Neural cell (in vitro differentiated cells): Measurements from ENCODE around the gene FMNL1. TPM values are rescaled to one million over a fixed set of nuclear protein-coding genes. Genes with fewer than 3 reads are reported as not detected.

Source experiments
- H2AFZ ChIP-seq: fragments of 200-600, 300-800 bp; sonication (generic), shearing (Covaris generic); 2 replicates; pipeline ENCODE4 v1.6.0; 2014; ENCODE audit warnings: low read depth, mild to moderate bottlenecking, antibody characterized with exemption, low read length, moderate library complexity
- H3F3A ChIP-seq: fragments of 200-600 bp; shearing (Covaris generic); 2 replicates; pipeline ENCODE4 v1.6.1; 2016; ENCODE audit warnings: mild to moderate bottlenecking, moderate library complexity, mixed read lengths, antibody characterized with exemption, low read length; ENCODE audit not compliant: insufficient read depth, poor library complexity, severe bottlenecking
- H3K27ac ChIP-seq: fragments of 200-600, 300-800 bp; sonication (generic), shearing (Covaris generic); 2 replicates; pipeline ENCODE4 v1.5.1; 2014; ENCODE audit warnings: mild to moderate bottlenecking, low read length, moderate library complexity
- H3K27me3 ChIP-seq: fragments of 300-800, 200-600 bp; sonication (generic), shearing (Covaris generic); 2 replicates; pipeline ENCODE4 v1.6.0; 2014; ENCODE audit warnings: mild to moderate bottlenecking, low read depth, low read length, moderate library complexity; ENCODE audit not compliant: insufficient read depth
- H3K36me3 ChIP-seq: fragments of 300-800, 200-600 bp; sonication (generic), shearing (Covaris generic); 2 replicates; pipeline ENCODE4 v1.5.1; 2014; ENCODE audit warnings: mild to moderate bottlenecking, antibody characterized with exemption, low read length, moderate library complexity; ENCODE audit not compliant: insufficient read depth
- H3K4me2 ChIP-seq: fragments of 300-800, 200-600 bp; sonication (generic), shearing (Covaris generic); 2 replicates; pipeline ENCODE4 v1.6.0; 2014; ENCODE audit warnings: mild to moderate bottlenecking, low read length
- H3K4me3 ChIP-seq: fragments of 300-800, 200-600 bp; sonication (generic), shearing (Covaris generic); 2 replicates; pipeline ENCODE4 v1.5.1; 2014; ENCODE audit warnings: mild to moderate bottlenecking, low read length, moderate library complexity
- H3K79me2 ChIP-seq: fragments of 200-600 bp; shearing (Covaris generic); replicated peaks from 2 replicates; pipeline ENCODE4 v1.6.0; 2014; ENCODE audit warnings: mild to moderate bottlenecking, low read length, moderate library complexity; ENCODE audit not compliant: insufficient read depth
- H3K9ac ChIP-seq: fragments of 300-800, 200-600 bp; sonication (generic), shearing (Covaris generic); 2 replicates; pipeline ENCODE4 v1.6.1; 2016; ENCODE audit warnings: mild to moderate bottlenecking, low read length, mixed read lengths
- H3K9me2 ChIP-seq: fragments of 200-600 bp; shearing (Covaris generic); 2 replicates; pipeline ENCODE4 v1.6.1; 2016; ENCODE audit warnings: mild to moderate bottlenecking, low read length, mixed read lengths; ENCODE audit not compliant: insufficient read depth
- H3K9me3 ChIP-seq: fragments of 200-600, 300-800 bp; sonication (generic), shearing (Covaris generic); 2 replicates; pipeline ENCODE4 v1.6.1; 2016; ENCODE audit warnings: mild to moderate bottlenecking, mixed run types, low read length, moderate library complexity, mixed read lengths
- H4K20me1 ChIP-seq: fragments of 200-600 bp; shearing (Covaris generic); 2 replicates; pipeline ENCODE4 v1.6.1; 2016; ENCODE audit warnings: mild to moderate bottlenecking, mixed run types; ENCODE audit not compliant: insufficient read depth
- EP300 ChIP-seq: fragments of 450-650 bp; conservative IDR thresholded peaks from 2 replicates; pipeline ENCODE4 v1.6.1; 2014; ENCODE audit warnings: antibody characterized with exemption, mild to moderate bottlenecking, moderate library complexity; ENCODE audit not compliant: poor library complexity, severe bottlenecking
- EZH2 ChIP-seq: fragments of 200-600, 300-800 bp; shearing (Covaris generic), sonication (generic); IDR thresholded peaks from 2 replicates; pipeline ENCODE4 v1.6.1; 2014; ENCODE audit warnings: antibody characterized with exemption, low read length, borderline replicate concordance, mild to moderate bottlenecking; ENCODE audit not compliant: insufficient read depth, poor library complexity, severe bottlenecking
- MXI1 ChIP-seq: fragments of 450-650 bp; conservative IDR thresholded peaks from 2 replicates; pipeline ENCODE4 v1.6.1; 2014; ENCODE audit warnings: antibody characterized with exemption, mild to moderate bottlenecking; ENCODE audit not compliant: poor library complexity, severe bottlenecking
- POLR2AphosphoS5 ChIP-seq: IDR thresholded peaks from 2 replicates; pipeline ENCODE4 v1.6.1; 2012
- RAD21 ChIP-seq: fragments of 450-650 bp; conservative IDR thresholded peaks from 2 replicates; pipeline ENCODE4 v1.6.1; 2014; ENCODE audit warnings: antibody characterized with exemption, mild to moderate bottlenecking, moderate library complexity
- SMC3 ChIP-seq: fragments of 450-650 bp; conservative IDR thresholded peaks from 2 replicates; pipeline ENCODE4 v1.6.1; 2014; ENCODE audit warnings: antibody characterized with exemption, mild to moderate bottlenecking, moderate library complexity; ENCODE audit not compliant: poor library complexity
- TAF1 ChIP-seq: IDR thresholded peaks from 2 replicates; pipeline ENCODE4 v1.6.1; 2012; ENCODE audit warnings: low read depth
- polyA plus RNA-seq: library from polyadenylated mRNA; depleted of rRNA; stranded (reverse); fragments of >200 nt; gene quantifications from 2 replicates; pipeline ENCODE4 v1.2.3, GENCODE V29; 2014
- TF ChIP-seq, protein P1 (sequence below): fragments of 450-650 bp; IDR thresholded peaks from 2 replicates; pipeline ENCODE4 v1.5.1; 2014; ENCODE audit warnings: antibody characterized with exemption, mild to moderate bottlenecking, moderate library complexity; ENCODE audit not compliant: poor library complexity, severe bottlenecking
- TF ChIP-seq, protein P2 (sequence below): IDR thresholded peaks from 2 replicates; pipeline ENCODE4 v1.6.1; 2012; ENCODE audit warnings: borderline replicate concordance

FMNL1 gene
- polyA plus RNA-seq, 1 donor from 2014 or later: 5.6 TPM

DNA sequence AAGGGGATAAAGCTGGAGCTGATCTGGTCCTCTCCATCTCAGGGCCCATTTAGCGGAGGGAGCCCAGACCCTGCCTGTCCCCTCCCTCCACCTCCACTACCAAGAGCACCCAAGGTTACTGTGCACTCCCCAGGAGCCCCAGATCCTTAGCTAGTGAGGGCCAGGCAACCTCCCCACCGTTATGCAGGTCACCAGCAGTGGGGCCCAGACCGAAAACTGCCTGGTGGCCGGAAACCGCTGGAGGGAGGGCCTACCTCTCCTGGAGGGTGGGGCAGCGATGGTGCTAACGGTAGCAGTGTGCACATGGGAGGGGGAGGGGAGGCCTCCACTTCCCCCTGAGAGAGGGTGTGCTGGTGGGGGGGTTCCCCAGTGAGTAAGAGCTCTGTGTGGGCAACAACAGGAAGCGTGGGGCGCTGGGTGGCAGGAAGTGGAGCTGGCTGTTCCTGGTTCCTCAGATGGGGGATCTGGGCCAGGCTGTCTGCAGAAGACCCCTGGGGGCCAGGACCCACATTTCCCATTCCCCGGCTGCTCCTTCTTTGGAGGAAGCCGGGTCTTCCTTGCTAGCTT is 4.4 kb downstream of the FMNL1 start:
- no peaks in the 10 kb centered on the region for H3K9me2 ChIP-seq
- H3K79me2 ChIP-seq: no peaks in the 10 kb centered on the region
- no peak overlapping the region for H3K27ac ChIP-seq
- H3F3A ChIP-seq: no peaks in the 10 kb centered on the region
- H3K4me3 ChIP-seq: no peak overlapping the region
- no peaks in the 10 kb centered on the region for H3K9me3 ChIP-seq
- no peaks in the 10 kb centered on the region for H4K20me1 ChIP-seq
- no peaks in the 10 kb centered on the region for H3K36me3 ChIP-seq
- TF ChIP-seq POLR2AphosphoS5 (no peak), EZH2 (no peak), EP300 (no peak), SMC3 (no peak), MXI1 (no peak), RAD21 (no peak), TAF1 (no peak)
- TF ChIP-seq, protein P1, sequence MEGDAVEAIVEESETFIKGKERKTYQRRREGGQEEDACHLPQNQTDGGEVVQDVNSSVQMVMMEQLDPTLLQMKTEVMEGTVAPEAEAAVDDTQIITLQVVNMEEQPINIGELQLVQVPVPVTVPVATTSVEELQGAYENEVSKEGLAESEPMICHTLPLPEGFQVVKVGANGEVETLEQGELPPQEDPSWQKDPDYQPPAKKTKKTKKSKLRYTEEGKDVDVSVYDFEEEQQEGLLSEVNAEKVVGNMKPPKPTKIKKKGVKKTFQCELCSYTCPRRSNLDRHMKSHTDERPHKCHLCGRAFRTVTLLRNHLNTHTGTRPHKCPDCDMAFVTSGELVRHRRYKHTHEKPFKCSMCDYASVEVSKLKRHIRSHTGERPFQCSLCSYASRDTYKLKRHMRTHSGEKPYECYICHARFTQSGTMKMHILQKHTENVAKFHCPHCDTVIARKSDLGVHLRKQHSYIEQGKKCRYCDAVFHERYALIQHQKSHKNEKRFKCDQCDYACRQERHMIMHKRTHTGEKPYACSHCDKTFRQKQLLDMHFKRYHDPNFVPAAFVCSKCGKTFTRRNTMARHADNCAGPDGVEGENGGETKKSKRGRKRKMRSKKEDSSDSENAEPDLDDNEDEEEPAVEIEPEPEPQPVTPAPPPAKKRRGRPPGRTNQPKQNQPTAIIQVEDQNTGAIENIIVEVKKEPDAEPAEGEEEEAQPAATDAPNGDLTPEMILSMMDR: no peak
- TF ChIP-seq, protein P2, sequence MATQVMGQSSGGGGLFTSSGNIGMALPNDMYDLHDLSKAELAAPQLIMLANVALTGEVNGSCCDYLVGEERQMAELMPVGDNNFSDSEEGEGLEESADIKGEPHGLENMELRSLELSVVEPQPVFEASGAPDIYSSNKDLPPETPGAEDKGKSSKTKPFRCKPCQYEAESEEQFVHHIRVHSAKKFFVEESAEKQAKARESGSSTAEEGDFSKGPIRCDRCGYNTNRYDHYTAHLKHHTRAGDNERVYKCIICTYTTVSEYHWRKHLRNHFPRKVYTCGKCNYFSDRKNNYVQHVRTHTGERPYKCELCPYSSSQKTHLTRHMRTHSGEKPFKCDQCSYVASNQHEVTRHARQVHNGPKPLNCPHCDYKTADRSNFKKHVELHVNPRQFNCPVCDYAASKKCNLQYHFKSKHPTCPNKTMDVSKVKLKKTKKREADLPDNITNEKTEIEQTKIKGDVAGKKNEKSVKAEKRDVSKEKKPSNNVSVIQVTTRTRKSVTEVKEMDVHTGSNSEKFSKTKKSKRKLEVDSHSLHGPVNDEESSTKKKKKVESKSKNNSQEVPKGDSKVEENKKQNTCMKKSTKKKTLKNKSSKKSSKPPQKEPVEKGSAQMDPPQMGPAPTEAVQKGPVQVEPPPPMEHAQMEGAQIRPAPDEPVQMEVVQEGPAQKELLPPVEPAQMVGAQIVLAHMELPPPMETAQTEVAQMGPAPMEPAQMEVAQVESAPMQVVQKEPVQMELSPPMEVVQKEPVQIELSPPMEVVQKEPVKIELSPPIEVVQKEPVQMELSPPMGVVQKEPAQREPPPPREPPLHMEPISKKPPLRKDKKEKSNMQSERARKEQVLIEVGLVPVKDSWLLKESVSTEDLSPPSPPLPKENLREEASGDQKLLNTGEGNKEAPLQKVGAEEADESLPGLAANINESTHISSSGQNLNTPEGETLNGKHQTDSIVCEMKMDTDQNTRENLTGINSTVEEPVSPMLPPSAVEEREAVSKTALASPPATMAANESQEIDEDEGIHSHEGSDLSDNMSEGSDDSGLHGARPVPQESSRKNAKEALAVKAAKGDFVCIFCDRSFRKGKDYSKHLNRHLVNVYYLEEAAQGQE: no peak
- no peak overlapping the region for H3K4me2 ChIP-seq
- peaks cover 27% of the 10 kb centered on the region for H3K27me3 ChIP-seq
- no peak overlapping the region for H2AFZ ChIP-seq
- H3K9ac ChIP-seq: no peak overlapping the region

DNA sequence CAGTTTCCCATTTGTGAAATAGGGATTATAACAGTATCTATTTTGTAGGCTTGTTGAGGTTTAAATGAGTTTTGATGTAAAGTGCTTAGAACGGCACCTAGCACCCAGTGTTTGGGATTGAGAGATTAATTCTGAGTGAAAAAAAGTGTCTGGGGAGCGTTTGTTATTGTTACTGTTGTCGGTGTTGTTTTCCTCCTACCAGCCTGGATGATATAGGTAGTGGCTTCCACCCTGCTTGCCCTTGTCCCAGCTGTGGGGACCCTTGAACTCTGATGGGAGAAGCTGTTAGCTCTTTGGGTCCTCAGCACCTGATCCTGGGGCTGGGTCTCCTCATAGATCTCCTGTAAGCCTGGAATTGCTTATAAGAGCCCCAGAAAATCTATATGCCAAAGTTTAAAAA is 4.9 kb downstream of the FMNL1 start:
- no peak for TF ChIP-seq RAD21
- no peaks in the 10 kb centered on the region for H3K79me2 ChIP-seq
- no peaks in the 10 kb centered on the region for H3K9me2 ChIP-seq
- H3K9ac ChIP-seq: no peak overlapping the region
- peaks cover 24% of the 10 kb centered on the region for H3K27me3 ChIP-seq
- H3F3A ChIP-seq: no peaks in the 10 kb centered on the region
- no peaks in the 10 kb centered on the region for H4K20me1 ChIP-seq
- H3K36me3 ChIP-seq: no peaks in the 10 kb centered on the region
- H3K27ac ChIP-seq: no peak overlapping the region
- H3K4me3 ChIP-seq: no peak overlapping the region
- no peak overlapping the region for H2AFZ ChIP-seq
- H3K9me3 ChIP-seq: no peaks in the 10 kb centered on the region
- H3K4me2 ChIP-seq: no peak overlapping the region
